Measurements from ENCODE around the gene ZNF606.

Gene ZNF606

GRCh38 chr19:58002384-58003173 lies at the start of gene ZNF606:
Gene ZNF606 (minus strand): TSS chr19:58002820. CDS start chr19:58001319, 1,501 bp downstream.
- peak; percentile 87 for DNase-seq

DNA sequence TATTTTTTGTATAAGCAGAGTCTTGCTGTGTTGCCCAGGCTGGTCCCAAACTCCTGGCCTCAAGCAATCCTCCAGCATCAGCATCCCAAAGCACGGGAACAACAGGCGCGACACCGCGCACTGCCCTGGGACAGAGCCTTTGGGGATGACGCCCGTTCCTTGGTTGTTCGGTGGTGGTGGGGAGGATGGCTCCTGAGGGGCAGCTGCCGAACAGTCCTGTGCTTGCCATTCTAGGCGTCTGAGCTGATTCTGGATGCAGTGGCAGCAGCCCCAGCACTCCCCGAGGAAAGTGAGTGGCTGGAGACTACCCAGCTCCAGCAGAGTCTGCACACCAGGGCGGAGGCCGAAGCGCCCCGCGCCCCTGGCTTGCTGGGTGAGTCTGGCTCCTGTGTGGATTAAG lies 49.6 kb upstream of the ZNF606 start:
- DNase-seq, result no peak

DNA sequence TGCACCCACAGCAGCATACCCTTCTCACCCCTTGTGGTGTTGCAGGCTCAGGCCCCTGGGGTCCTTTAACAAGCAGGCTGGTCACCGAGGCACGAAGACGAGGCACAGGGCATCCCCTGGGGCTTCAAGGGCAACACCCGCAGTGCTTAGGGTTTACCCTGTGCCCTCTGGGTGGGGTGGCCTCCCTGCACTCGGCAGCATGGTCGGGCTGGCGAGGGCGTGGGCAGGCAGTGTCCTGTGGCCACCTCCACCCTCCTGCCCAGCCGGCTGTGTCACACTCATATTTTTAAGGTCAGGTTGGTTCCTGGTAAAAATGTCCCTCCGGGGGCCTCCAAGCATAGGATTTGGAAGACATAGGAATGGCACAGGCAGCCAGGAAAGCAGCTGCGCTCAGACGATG lies 45.1 kb upstream of the ZNF606 start:
- DNase-seq, result no peak

- DNase-seq, result no peak
These were observed 44.2 kb upstream of the ZNF606 start for GRCh38 chr19:58046856-58047255.

DNA sequence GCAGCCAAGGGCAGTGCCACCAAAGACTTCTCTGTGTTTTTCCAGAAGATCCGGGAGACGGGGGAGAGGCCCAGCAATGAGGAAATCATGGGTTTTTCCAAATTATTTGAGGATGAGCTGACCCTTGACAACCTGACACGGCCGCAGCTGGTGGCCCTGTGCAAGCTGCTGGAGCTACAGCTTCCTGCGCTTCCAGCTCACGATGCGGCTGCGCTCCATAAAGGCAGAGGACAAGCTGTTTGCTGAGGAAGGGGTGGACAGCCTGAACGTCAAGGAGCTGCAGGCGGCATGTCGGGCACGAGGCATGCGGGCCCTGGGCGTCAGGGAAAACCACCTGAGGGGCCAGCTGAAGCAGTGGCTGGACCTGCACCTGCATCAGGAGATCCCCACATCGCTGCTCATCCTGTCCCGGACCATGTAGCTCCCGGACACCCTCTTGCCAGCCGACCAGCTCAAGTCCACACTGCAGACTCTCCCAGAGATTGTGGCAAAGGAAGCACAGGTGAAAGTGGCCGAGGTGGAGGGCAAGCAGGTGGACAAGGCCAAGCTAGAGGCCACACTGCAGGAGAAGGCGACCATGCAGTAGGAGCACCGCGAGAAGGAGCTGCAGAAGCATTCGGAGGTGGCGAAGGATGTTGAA lies 42.9 kb upstream of the ZNF606 start:
- no peak for DNase-seq

GRCh38 chr19:58044886-58045285 lies 42.3 kb upstream of the ZNF606 start:
- DNase-seq, result no peak

- DNase-seq, result no peak
These were observed 41.8 kb upstream of the ZNF606 start for GRCh38 chr19:58044391-58044790.

- DNase-seq, result no peak
These were observed 40.1 kb upstream of the ZNF606 start for GRCh38 chr19:58042495-58043340.

DNA sequence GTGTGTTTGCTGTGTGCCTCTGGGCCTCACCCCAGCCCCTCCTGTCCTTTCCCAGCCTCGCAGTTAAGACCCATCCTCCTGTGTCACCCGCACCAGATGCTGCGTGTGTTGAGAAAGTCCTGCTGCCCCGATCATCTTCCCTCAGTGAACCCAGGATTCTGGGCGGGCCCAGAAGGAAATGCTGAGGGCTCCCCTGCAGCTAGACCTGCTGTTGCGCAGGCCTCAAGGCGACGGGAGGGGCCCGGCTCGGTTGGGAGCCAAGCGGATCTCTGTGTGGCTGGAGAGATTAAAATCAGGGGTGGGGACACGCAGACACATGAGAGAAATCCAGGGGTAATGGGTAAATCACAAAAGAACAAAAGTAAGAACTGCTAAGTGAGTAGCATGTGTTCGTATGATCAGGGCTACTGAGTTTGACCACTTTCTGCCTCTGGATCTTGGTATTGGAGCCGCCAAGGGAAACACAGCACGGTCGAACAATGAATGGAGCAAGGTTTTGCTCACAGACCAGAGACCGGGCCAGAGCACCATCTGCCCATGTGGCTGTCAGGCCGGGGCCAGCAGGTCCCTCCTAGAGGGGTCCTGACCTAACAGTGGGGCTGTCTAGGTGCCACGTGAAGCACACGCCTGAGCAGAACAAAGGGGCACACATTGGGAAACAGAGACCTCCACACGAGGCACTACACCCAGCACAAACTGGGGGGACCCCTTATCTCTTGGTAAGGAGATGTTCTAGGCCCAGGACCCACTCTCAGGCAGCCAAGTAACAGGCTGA lies 38.3 kb upstream of the ZNF606 start:
- DNase-seq, result no peak

GRCh38 chr19:58038688-58039204 lies 36.1 kb upstream of the ZNF606 start:
- no peak for DNase-seq

GRCh38 chr19:58037927-58038687 lies 35.5 kb upstream of the ZNF606 start:
- DNase-seq, result no peak

DNA sequence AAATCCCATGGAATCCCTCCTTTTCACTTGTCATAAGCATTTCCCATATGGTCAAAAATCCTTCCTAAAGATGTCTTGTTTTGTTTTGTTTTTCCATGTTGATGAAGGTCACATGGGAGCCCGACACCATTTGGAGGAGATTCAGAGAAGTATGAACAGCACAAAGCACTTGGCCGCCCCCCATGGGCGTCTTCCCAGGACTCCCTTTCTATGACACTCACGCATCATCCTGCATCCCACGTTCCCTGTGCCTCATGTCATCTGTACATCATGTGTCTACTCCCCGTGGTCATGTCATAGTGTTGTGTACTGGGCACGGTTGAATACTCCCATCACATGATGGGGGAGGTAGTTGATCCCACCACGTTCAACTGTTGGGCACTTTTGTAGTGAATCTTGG lies 33.2 kb upstream of the ZNF606 start:
- no peak for DNase-seq

DNA sequence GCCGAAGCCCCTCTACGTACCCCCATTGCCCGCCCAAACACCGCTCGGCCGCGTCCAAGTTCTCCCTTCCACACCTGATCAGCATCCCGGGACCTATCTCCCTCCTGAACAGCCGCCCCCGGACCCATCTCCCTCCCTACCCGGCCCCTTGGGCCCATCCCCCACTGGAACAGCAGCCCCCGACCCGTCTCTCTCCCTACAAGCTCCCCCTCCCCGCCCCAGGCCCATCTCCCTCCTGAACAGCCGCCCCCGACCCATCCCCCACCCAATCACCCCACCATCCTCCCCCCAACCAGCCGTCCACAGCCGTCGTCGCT lies 31.8 kb upstream of the ZNF606 start:
- no peak for DNase-seq

GRCh38 chr19:58033741-58034476 lies 31.3 kb upstream of the ZNF606 start, which contains the start of gene ZSCAN1:
Gene ZSCAN1 (plus strand): TSS chr19:58034025. CDS start chr19:58037837, 3,812 bp downstream.
- peak; percentile 7 for DNase-seq

- DNase-seq, result no peak
These were observed 22.0 kb upstream of the ZNF606 start for GRCh38 chr19:58024661-58025060.

DNA sequence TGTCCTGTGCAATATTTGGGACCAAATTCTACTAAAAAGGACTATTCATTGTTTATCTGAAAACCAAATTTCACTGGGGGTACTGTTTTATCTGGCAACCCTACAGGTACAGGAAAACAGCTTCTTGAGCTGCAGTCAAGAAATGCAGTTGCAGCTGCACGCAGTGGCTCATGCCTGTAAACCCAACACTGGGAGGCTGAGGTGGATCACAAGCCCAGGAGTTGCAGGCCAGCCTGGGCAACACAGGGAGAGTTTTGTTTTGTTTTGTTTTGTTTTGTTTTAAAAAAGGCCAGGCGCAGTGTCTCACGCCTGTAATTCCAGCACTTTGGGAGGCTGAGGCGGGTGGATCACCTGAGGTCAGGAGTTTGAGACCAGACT lies 19.7 kb upstream of the ZNF606 start:
- no peak for DNase-seq

GRCh38 chr19:58021541-58022282 lies 19.1 kb upstream of the ZNF606 start:
- peak; percentile 44 for DNase-seq

DNA sequence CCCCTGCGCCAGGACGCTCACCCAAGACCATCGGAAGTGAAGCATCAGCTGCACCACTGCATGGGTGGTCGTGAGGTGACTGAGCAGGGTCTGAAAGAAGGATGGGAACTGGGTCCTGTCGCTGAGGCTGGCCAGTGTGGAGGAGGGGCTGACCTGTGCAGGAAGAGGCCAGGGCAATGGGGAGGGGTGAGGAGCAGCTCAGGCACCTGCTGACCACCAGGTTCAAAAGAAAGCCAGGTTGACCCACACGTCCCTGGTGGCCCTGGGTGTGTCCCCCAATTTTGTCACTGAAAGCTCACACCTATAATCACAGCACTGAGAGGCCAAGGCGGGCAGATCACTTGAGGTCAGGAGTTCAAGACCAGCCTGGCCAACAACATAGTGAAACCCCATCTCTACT lies 17.5 kb upstream of the ZNF606 start:
- DNase-seq, result no peak

DNA sequence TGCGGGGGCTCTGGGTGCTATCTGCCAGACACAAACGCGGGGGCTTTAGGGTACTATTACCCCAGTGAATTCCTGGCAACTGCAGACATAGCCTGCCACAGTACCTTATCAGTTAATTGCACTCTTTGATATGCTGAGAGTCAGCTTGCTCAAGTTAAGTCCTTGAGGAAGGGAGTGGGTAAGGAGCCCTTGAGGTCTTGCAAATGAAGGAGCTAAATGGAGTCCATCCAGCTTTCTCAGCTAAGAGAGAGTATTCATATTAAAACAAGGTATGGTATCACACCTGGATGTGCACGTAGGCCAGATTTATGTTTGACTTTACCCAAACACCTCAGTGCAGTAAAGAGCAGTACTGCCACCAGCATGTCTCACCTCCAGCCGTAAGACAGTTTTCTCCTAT lies 11.5 kb upstream of the ZNF606 start:
- DNase-seq, result no peak

DNA sequence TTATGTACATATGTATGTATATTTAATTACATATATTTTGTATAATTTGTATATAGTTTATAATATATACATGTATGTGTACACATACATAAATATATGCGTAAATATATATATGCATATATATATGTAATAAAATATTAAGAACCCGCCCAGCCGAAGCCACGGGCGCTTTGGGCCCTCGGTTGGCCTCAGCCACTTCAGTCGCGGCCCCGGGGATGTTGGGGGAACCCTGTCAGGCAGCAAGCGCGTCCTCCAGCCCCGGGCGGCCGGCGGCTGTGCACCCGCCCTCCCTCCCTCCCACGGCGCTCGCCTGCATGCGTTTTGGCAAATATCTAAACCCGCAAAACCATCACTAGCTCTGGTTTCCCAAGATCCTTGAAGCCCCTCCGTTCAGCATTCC lies 7.9 kb upstream of the ZNF606 start:
- DNase-seq, result no peak

Measured in inflammatory macrophage treated with lipopolysaccharide for 4 hours (primary cell).